ENCODE measurements around the gene DYNLRB1.
"Not testable (repeated sequence)": the region's sequence is repeated elsewhere in the genome, so short reads cannot be mapped to it uniquely, and the experiment has no call there.

DYNLRB1 gene

DNA sequence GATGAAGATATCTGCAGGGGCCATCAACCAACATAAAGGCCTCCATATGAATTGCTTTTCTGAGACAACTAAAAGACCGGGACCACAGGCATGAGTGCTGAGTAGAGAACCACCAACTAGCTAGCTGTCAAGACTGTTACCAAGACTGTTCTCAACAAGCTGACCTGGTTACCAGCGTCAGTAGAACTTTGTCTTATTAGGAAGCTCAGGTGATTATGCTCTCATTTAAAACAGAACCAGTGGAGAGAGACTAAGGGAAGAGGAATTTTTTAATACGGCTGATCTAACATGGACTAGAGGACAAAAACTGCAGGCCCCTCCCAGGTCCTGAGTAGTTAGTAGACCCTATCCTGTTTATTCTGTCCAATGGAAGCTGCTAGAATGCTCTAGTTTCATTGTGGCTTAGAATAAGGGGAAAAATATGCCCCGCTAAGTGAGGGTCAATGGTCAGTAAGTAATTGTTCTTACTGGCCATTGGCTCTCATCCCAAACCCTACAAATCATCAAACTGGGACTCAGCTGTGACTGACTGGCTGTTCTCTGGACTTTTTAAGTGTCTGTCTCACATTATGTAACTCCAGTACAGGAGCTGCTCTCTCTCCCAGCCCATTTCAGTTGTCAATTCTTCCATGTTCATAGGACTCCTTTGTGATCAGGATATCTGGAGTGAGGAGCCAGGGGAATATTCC lies 3.8 kb upstream of the DYNLRB1 start:
- no peak for DNase-seq

DNA sequence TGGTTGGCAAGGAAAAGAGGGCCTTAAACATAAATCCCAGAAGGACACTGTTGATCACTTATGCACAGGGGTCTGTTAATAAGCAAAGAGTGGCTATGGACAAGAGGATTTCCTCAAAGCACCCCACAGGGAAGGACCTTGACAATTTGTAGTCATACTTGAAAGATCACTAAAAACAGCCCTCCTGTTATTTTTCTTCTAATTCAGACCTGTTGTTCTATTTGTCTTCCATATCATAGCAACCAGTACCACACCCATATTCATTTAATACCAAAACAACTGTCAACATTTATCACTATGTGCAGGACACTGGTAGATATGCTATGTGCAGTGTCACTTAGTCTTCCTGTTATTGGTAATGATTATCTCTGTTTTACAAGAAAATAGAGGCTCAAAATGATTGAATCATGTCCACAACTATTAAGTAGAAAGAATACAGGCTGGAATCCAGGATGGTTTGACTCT lies 3.2 kb upstream of the DYNLRB1 start:
- no peak for DNase-seq

DNA sequence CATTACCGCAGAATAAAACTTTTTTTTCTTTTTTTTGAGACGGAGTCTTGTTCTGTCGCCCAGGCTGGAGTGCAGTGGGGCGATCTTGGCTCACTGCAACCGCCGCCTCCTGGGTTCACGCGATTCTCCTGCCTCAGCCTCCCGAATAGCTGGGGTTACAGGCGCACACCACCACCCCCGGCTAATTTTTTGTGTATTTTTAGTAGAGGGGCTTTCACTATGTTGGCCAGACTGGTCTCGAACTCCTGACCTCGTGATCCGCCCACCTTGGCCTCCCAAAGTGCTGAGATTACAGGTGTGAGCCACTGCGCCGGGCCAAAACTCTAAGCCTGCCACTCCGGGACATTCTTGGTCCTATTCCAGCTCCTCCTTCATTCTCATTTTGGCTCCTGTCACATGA lies 2.2 kb upstream of the DYNLRB1 start:
- not testable (repeated sequence) for DNase-seq

DNA sequence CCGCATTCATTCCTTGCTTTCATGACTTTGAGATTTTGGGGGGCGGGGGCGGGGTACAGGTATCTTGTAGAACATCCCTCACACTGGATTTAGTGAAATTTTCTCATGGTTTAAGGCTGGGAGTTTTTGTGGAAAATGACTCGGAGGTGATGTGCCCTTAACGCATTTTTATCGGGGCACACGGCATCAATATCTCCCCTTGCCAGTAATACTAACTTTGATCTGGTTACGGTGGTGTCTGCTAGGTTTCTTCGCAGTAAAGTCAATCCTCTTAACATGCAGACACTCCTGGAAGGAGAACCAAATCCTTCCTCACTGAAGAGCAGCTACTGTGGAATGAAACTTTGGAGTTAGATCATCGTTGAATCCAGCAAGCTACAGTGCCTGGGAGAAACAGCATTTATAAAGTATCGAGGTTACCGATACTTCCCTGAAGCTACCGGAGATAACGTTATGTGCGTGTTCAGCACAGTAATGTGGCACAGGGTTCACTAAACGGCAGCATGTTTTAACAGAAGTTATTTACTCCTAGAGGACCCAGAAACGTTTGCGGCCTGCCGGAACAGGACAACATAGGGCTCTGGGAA lies 1.2 kb upstream of the DYNLRB1 start:
- no peak for DNase-seq

DNA sequence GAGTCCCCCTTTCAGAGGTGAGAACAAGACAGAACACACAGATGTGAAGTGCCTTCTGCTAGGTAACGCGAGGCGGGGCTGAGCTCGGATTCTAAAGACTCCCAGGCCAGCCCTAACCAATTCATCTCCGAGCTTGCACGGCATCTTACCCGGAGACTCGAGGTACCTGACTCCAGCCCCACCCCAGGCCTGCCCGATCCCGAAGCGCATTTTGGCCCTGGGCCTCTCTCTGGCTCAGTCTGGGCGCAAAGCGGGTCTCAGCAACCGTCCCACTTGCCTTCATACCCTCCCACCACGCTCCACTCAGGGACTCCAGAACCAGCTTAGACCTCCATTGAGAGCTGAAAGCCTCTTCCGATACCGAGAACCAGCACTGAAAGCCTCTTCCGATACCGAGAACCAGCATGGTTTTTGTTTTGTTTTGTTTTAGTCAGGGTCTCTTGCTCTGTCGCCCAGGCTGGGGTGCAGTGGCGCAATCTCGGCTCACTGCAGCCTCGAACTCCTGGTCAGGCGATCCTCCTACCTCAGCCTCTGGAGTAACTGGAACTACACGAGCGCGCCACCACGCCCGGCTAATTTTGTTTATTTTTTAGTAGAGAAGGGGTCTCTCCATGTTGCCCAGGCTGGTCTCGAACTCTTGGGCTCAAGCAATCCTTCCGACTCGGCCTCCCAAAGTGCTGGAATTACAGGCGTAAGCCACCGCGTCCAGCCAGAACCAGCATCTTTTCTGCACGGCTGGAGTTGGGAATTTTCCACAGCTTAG lies 557 bp upstream of the DYNLRB1 start:
- DNase-seq: peak; percentile 78

DNA sequence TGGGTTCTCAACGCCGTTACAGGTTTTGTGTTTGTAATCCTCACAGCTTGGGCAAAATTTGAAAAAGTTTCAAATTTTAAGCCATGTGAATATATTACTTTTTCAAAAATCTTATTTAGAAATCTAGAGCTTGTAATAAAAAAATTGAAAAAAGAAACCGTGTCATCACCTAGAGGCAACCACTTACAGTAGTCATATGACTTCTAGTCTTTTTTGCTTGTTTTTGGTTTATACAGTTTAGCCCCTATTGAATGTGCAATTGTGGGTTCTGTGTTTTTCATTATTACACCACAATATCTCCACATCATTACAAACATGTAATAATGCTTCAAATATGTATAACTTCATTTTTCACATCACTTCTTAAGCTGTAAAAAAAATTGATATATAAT lies 888 bp downstream of the DYNLRB1 start:
- no peak for DNase-seq

DNA sequence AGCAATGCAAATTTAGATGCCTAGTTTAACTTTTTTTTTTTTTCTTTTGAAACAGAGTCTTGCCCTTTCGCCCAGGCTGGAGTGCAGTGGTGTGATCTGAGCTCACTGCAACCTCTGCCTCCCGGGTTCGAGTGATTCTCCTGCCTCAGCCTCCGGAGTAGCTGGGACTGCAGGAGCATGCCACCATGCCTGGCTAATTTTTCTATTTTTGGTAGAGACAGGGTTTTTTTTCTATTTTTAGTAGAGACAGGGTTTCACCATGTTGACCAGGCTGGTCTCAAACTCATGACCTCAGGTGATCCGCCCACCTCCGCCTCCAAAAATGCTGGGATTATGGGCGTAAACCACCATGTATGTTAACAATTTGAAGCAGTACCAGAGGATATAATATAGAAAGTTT lies 2.6 kb downstream of the DYNLRB1 start:
- DNase-seq: not testable (repeated sequence)

DNA sequence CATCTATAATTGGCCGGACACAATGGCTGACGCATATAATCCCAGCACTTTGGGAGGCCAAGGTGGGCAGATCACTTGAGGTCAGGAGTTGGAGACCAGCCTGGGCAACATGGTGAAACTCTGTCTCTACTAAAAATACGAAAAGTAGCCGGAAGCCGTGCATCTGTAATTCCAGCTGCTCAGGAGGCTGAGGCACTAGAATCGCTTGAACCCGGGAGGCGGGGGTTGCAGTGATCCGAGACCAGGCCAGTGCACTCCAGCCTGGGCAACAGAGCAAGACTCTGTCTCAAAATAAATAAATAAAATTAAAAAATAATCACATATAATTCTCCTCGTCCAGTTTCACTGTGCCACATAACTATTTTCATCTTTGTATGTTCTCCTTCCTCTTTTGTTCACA lies 3.6 kb downstream of the DYNLRB1 start:
- not testable (repeated sequence) for DNase-seq

DNA sequence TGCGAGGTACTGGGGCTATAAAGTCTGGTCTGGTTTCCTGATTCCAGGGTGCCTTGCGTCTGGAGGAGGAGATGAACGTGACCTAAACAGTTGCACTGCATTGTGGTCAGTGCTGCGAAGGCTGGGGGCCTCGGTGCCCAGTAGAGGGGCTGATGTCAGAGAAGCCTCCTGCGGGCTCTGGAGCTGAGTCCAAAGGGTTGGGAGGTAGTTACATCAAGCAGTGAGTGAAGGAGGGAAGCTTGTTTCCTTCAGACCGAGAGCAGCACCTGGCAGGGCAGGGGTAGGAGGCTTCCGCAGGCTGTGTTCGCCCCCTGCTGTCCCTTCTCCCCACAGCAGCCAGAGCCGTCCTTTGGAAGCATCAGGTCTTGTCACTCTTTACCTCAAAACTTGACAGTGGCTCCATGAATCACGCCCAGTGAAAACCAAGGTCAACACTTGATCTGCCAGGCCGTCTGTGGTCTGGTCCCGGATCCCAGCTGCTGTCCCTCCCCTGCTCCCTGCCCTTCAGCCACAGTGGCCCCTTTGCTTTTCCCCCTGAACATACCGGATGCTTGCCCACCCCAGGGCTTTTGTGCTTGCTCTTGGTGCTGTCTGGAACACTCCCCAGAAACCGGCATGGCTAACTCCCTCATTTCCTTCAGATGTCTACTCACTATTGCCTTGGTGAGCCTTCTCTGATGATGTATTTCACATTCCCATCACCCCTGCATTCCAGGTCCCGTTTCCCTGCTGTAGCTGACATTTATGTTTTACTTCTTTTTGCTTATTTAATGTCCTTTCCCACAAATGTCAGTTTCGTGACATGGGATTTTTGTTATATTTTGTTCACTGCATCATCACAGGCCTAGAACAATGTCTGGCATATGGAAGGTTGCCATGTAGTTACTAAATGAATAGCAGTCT lies 7.0 kb downstream of the DYNLRB1 start:
- DNase-seq: peak; percentile 40

DNA sequence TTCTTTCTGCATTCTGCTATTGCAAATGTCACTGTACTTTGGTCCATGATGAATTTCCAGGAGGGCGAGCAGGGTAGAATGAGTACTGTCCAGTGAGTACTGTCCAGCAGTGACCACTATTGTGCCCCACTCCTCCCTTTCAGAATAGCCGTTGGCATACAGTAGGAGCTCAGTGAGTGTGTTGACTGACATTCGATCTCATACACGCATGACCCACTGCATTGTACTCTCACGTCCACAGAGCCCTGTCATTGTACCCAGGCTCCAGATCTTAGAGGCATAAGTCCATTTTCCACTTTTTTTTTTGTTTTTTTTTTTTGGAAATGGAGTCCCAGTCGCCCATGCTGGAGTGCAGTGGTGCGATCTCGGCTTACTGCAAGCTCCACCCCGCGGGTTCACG lies 8.2 kb downstream of the DYNLRB1 start:
- no peak for DNase-seq

DNA sequence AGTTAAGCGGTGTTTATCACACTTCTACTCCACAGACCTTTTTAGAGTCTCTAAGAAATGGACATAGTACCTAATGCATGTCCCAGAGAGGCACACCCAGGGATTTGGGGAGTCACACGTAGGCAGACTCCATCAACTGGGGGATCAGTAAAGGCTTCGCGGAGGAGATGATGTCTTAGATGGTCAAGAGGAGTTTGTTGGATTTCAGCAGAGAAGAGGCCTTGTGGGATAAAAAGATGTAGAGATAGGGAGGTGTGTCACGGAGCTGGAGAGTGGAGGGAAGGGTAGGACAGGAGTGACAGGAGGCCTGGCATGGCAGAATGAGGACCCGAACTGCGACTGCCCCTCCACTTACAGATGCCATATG lies 9.1 kb downstream of the DYNLRB1 start:
- no peak for DNase-seq

DNA sequence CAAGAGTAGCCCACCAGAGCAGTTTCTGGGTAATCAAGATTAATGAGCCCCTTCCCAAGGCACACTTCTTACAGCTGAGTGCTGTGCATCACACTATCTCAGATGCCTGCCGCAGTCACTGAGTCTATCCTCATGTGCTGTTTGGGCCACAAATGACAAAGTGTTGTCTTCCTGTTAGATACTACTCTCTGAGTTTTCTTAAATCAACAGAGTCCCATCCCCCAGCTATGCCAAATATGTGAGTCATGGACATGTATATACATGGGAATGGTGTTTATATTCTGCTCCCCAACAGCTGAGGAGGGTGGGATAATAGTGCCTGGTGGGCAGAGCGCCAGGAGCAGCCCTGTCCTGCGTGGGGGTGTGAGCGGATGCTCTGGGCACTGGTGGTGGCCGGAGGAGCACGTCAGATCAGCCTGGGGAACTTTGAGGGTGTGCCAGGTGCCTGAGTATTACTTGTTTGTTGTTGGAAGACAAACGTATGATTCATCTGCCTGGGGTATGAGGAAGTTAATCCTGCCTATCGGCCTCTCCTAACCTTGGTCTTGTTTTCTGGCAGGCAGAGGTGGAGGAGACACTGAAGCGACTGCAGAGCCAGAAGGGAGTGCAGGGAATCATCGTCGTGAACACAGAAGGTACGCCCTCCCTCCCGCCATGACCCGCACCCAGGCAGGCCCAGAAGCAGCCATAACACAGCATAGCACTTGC lies 9.6 kb downstream of the DYNLRB1 start:
- no peak for DNase-seq

DNA sequence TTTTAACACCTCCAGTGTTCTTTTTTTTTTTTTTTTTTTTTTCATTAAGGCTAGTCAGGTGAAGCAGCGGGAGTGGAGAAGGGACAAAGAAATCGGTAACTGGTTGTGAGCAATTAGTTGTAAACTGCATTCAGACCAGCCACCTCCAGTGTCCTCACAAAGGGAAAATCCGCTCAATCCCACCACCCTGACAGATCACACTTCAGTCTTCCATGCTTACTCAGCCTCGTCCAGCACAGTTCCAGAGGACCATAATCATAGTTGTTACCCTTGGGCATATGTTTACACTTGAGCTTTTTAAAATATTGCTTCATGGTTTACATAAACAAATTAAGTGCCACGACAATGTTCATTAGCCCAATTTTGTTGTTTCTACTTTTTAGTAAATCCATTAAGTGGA lies 10.2 kb downstream of the DYNLRB1 start:
- no peak for DNase-seq

DNA sequence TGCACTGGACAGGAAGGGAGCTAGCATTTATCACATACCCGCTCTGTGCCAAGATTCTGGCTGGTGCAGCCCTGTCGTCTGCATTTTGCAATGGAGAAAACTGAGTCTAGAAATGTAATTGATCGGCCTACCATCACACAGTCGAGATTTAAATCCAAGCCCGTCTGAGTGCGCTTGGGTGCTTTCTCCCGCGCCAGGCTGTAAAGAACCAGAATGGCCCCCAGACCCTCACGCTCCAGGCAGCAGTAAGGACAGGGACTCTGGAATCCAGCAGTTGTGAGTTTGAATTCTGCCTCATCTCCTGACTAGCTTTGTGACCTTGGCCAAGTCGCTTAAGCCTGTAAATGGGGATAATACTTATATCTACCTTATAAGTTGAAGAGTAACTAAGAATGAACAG lies 10.8 kb downstream of the DYNLRB1 start:
- DNase-seq: no peak

DNA sequence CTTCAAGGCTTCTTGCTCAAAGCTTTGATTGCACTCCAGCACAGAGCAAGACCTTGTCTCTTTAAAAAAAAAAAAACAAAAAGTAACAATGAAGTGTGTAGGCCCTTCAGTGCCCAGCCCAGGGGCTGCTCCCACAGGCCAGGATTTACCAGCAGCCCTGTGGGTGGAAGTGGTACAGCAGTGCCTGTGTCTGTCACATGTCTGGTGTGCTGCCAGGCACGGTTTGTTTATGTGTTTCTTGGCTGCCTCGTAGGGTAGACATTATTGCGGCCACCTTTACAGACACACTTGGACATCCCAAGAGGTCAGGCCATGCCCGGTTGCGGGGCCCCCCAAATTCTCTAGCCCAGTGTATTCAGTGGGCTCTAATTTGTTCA lies 12.7 kb downstream of the DYNLRB1 start:
- DNase-seq: no peak

DNA sequence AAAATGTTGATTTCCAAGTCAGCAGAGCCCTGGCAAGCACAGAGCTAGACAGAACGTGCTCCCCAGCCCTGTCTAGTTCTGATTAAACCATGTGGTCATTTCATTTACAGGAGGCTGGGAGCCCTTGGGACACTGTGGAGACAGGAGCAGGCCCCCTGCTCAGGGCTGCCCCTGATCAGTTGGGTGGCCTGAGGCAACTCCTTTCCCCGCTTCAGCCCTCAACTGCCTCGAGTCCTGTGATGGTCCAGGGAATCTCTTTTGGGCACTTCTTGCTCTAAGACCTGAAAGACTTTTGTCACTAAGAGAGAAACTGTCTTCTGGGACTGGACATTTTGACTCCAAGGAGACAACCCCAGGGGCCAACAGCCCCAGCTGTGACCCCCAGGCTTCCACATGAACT lies 13.5 kb downstream of the DYNLRB1 start:
- no peak for DNase-seq

DNA sequence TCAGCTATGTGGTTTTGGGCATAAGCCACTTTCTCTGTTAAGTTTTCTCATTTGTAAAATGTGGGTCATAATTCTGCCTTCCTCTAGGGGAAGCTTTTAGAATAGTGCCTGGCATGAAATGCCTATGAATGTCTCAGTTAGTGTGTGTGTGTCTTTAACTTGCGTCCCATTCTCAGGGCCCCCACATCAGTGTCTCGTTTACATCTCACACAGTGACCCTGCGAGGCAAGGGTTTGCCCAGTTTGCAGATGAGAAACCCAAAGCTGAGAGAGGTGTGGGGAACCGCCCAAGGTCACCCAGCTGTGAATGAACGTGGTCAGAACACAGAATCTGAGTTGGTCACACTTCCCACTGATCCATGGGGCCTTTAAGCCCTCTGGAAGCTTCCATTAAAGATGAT lies 14.1 kb downstream of the DYNLRB1 start:
- no peak for DNase-seq

DNA sequence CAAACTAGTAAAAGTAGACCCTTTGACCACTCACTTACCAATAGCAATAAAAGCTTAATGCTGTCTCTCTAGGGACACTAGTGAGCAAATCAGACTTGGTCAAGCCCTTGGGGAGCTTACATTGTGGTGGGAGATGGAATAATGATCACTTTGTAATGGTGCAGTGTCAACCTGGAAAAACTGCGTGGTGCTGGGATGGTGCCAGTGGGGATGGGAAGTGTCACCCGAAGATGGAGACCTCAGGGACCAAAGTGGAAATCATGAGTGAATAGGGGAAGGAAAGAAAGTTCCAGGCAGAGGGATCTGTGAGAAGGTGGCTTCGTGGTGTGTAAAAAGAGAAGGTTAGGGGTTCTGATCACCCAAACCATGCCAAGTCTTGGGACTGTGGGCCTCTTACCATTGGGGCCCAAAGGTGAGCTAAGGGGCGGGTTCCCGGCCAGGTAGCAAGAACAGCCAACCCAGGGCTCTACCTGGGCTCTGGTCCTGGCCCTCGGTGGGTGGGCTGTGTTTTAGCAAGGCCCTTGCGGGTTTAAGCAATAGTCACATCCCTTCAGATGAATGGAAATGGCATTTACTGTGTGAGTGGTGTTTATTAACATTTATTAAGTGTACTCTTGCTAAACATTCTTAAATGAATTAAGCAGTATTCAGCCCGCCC lies 15.5 kb downstream of the DYNLRB1 start:
- DNase-seq: no peak

DNA sequence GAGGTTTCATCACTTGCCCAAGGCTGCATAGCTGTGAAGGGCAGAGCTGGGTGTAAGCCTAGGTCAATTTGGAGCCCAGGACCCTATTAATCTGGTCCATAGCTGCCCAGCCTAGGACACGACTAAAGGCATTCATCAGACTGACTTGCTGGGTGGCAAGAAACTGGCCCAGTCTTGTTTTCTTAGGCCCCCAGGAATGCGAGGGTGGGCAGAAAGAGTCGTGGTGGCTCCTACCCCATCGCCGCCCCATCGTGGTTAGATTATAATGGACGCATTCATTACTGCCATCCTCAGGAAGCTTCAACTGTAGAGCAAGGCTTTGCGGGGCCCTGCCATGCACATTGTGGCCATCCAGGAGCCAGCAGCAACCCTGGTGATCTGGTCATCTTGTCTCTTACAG lies 16.1 kb downstream of the DYNLRB1 start:
- DNase-seq: no peak

DNA sequence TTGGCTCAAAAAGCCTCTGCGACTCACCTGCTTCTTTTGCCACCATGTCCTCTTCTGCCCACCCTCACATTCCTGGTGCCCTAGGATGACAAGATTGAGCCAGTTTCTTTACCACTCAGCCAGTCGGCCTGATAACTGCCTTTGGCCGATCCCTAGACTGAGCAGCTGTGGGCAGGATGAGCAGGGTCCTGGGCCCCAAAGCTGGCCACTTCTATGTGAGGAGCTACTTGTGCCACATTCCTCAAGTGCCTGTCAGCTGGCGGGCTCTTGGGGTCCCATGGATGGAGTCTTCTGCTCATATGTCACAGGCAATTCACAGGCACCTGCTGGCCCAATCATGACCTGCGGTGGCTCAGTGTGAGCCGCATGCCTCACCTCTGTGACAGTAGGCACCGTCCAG lies 16.5 kb downstream of the DYNLRB1 start:
- no peak for DNase-seq

DNA sequence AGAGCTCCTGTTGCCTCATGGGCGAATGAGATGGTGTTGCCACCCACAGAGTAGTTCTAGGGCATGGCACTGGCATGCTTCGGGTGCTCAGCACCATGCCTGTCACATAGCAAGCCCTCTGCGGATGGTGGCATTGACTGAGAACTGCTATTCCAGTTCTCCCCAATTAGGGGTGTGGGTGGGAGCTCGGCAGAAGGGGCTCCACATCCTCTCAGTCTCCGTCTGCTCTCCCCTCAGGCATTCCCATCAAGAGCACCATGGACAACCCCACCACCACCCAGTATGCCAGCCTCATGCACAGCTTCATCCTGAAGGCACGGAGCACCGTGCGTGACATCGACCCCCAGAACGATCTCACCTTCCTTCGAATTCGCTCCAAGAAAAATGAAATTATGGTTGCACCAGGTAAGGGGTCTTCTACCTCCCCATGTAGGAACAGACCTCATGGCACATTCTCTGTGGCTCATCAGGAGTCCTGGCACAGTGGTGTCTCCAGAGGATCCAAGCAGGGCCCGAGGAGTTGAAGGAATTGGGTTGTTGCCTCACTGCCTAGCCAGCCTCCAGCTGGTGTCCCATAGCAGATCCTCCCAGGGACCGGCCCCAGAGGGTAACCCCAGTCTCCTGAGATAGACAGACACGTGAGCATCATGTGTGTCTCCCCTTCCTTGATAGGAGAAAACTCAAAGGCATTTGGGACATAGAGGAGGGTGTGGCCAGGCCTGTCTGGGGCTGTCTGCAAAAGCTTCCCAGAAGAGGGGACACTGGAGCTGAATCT lies 18.4 kb downstream of the DYNLRB1 start:
- DNase-seq: no peak
